ENCODE results near the gene TOP2A.

Gene TOP2A

DNA sequence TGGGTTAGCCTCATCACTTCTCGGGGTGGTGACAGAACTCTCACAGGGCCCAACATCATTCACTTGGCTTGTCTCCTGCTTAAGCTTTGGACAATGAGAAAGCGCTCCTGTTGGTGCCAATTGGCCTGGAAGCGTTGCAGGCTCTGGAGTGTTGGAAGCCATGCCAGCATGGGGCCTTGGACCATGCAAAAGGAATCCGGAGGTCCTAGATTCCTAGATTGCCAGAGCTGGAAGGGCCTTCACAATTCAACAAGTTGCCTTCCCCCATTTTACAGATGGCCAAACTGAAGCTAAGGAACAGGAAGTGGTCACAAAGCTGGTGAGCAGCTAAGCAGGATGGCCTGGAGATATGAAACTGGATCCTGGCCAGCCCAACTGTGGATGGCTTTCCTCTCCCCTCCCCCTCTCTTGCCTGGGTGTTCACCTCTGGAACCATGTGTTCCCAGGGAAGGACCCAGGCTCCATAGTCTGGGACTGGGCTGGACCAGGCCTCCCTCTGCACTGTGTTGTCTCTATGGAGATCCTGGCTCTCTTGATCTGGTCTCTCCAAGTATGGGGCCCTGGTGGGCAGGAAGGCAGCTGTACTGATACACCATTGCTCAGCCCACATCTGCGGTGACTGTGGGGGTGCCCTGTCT, 19.5 kb upstream of the TOP2A start:
- Histone ChIP-seq H3K4me3 (ENCODE audit: low read length in 2 of 2) (no peak overlapping the region), H2BK5ac (ENCODE audit: low read length) (no peak overlapping the region), H2AK5ac (ENCODE audit: low read depth, low read length) (no peak overlapping the region), H2BK12ac (ENCODE audit: low read length) (no peak overlapping the region), H3K18ac (ENCODE audit: low read length) (no peak overlapping the region), H3K27me3 (ENCODE audit: control insufficient read depth in 3 of 3, insufficient read depth in 3 of 3, low read depth in 1 of 3, low read length in 3 of 3) (peaks cover 0 to 34% (median 0%) of the 10 kb centered on the region in 3 experiments), H3K79me1 (ENCODE audit: low read depth, low read length) (no peaks in the 10 kb centered on the region), H4K91ac (ENCODE audit: low read depth, low read length, poor library complexity) (no peak overlapping the region), H4K8ac (ENCODE audit: low read depth, low read length) (no peak overlapping the region), H3K9ac (ENCODE audit: low read depth, low read length, poor library complexity) (no peak overlapping the region), H3K23ac (ENCODE audit: low read depth, low read length, poor library complexity) (no peak overlapping the region), H3K14ac (ENCODE audit: low read length) (no peak overlapping the region), H2AFZ (ENCODE audit: low read length) (no peak overlapping the region), H2BK120ac (ENCODE audit: low read depth, low read length) (no peak overlapping the region), H3K4me1 (ENCODE audit: control insufficient read depth in 2 of 2, insufficient read depth in 1 of 2, low read depth in 1 of 2, low read length in 2 of 2) (peaks cover 0 to 3% of the 10 kb centered on the region in 2 donors), H2BK15ac (ENCODE audit: low read length) (peak overlapping the region; percentile 45), H3K27ac (replicated peaks; ENCODE audit: low read length) (no peak overlapping the region), H3K9me3 (replicated peaks in 1 of 2; ENCODE audit: control insufficient read depth in 2 of 2, insufficient read depth in 1 of 2, low read depth in 1 of 2, low read length in 2 of 2) (no peaks in the 10 kb centered on the region), H3K36me3 (replicated peaks in 1 of 2; ENCODE audit: control insufficient read depth in 2 of 2, insufficient read depth in 2 of 2, low read length in 2 of 2) (no peaks in the 10 kb centered on the region), H3K4me2 (ENCODE audit: insufficient read depth, low read length, poor library complexity, severe bottlenecking) (no peak overlapping the region), H3K4ac (ENCODE audit: low read length) (no peak overlapping the region)
- WGBS, 2 donors (ENCODE audit: extremely low coverage in 2 of 2, insufficient read length in 2 of 2, insufficient replicate concordance in 1 of 2), result no CpG with 5 or more reads among the region's 5 CpGs
- DNase-seq (ENCODE audit: low spot score), result no peak

DNA sequence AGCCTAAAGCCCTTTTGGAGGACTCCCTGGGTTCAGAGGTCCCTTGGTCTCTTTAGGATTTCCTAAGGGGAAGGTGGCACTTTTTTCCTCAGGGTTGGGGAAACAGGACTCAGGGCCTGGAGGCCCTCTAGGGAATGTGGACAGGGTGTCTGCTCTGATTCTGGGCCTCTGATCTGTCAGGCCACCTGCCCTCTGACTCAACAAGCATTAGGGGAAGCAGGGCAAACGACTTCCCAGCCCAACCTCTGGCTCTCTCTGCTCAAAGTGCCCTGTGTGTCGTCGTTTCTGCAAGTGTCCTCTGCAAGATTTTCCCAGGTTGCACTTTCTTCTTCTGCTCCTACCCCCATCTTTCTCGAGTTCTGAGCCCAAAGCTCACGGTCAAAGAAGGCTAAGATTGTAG, 18.9 kb upstream of the TOP2A start:
- H3K27me3 ChIP-seq (ENCODE audit: control insufficient read depth in 3 of 3, insufficient read depth in 3 of 3, low read depth in 1 of 3, low read length in 3 of 3), result peaks cover 0 to 34% (median 0%) of the 10 kb centered on the region in 3 experiments
- no peak overlapping the region for H3K4me2 ChIP-seq (ENCODE audit: insufficient read depth, low read length, poor library complexity, severe bottlenecking)
- no peak overlapping the region for H2AFZ ChIP-seq (ENCODE audit: low read length)
- no peak overlapping the region for H3K23ac ChIP-seq (ENCODE audit: low read depth, low read length, poor library complexity)
- H4K8ac ChIP-seq (ENCODE audit: low read depth, low read length), result no peak overlapping the region
- H2BK120ac ChIP-seq (ENCODE audit: low read depth, low read length), result no peak overlapping the region
- no peak for DNase-seq (ENCODE audit: low spot score)
- H3K18ac ChIP-seq (ENCODE audit: low read length), result no peak overlapping the region
- H3K4me3 ChIP-seq (ENCODE audit: low read length in 2 of 2), result no peak overlapping the region
- peaks cover 0 to 3% of the 10 kb centered on the region in 2 donors for H3K4me1 ChIP-seq (ENCODE audit: control insufficient read depth in 2 of 2, insufficient read depth in 1 of 2, low read depth in 1 of 2, low read length in 2 of 2)
- no peak overlapping the region for H3K9ac ChIP-seq (ENCODE audit: low read depth, low read length, poor library complexity)
- H3K4ac ChIP-seq (ENCODE audit: low read length), result no peak overlapping the region
- H4K91ac ChIP-seq (ENCODE audit: low read depth, low read length, poor library complexity), result no peak overlapping the region
- no peak overlapping the region for H2BK12ac ChIP-seq (ENCODE audit: low read length)
- no peak overlapping the region for H3K27ac ChIP-seq (replicated peaks; ENCODE audit: low read length)
- H3K79me1 ChIP-seq (ENCODE audit: low read depth, low read length), result no peaks in the 10 kb centered on the region
- H3K36me3 ChIP-seq (replicated peaks in 1 of 2; ENCODE audit: control insufficient read depth in 2 of 2, insufficient read depth in 2 of 2, low read length in 2 of 2), result no peaks in the 10 kb centered on the region
- no peak overlapping the region for H2BK15ac ChIP-seq (ENCODE audit: low read length)
- no peak overlapping the region for H2BK5ac ChIP-seq (ENCODE audit: low read length)
- H3K9me3 ChIP-seq (replicated peaks in 1 of 2; ENCODE audit: control insufficient read depth in 2 of 2, insufficient read depth in 1 of 2, low read depth in 1 of 2, low read length in 2 of 2), result no peaks in the 10 kb centered on the region
- no peak overlapping the region for H3K14ac ChIP-seq (ENCODE audit: low read length)
- WGBS, 2 donors (ENCODE audit: extremely low coverage in 2 of 2, insufficient read length in 2 of 2, insufficient replicate concordance in 1 of 2), result no CpG with 5 or more reads among the region's 5 CpGs
- no peak overlapping the region for H2AK5ac ChIP-seq (ENCODE audit: low read depth, low read length)

DNA sequence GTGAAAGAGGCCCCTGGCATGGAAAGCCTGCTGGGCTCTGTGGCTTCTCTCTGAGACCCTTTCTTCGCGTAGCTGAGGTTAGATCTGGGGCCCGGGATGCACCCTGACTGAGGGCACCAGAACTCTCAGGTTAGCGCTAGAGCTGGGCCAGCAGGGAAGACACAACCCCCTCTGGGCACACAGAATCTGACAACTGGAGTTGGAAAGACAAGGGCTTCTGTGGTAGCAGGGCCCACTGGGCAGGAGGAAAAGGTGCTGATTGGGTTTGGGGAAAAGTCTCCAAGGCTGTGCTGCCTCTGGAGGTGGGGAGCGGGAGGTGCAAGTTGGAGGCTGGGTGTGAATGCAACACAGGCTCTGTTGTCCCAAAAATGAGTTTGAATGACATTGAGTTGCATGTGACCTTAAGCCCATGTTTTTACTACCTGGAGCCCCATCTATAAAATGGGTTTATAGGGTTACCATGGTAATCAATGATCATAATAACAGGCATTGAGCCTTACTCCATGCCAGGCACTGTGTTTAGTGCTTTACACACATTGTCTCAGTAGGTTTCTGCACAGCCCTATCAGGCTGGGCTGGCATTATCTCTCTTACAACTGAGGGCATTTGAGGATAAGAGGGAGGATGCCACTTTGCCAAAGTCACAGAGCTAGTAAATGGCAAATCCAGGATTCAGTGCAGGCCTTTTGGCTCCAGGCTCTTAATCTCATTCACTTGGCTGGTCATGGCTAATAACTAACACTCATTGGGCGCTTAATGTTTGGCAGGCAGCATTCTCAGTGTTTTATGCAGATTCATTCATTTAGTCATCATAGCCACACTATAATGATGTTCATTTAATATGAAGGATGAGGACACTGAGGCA, 16.1 kb upstream of the TOP2A start:
- Histone ChIP-seq H2BK15ac (ENCODE audit: low read length) (peak overlapping the region; percentile 90), H3K23ac (ENCODE audit: low read depth, low read length, poor library complexity) (no peak overlapping the region), H3K79me1 (ENCODE audit: low read depth, low read length) (no peaks in the 10 kb centered on the region), H2BK12ac (ENCODE audit: low read length) (no peak overlapping the region), H3K4me3 (ENCODE audit: low read length in 2 of 2) (no peak overlapping the region), H2AK5ac (ENCODE audit: low read depth, low read length) (no peak overlapping the region), H4K91ac (ENCODE audit: low read depth, low read length, poor library complexity) (no peak overlapping the region), H3K27ac (replicated peaks; ENCODE audit: low read length) (no peak overlapping the region), H3K27me3 (ENCODE audit: control insufficient read depth in 3 of 3, insufficient read depth in 3 of 3, low read depth in 1 of 3, low read length in 3 of 3) (peaks cover 0 to 33% (median 0%) of the 10 kb centered on the region in 3 experiments), H2BK120ac (ENCODE audit: low read depth, low read length) (no peak overlapping the region), H2AFZ (ENCODE audit: low read length) (peak overlapping the region; percentile 60), H3K36me3 (replicated peaks in 1 of 2; ENCODE audit: control insufficient read depth in 2 of 2, insufficient read depth in 2 of 2, low read length in 2 of 2) (no peaks in the 10 kb centered on the region), H3K9ac (ENCODE audit: low read depth, low read length, poor library complexity) (no peak overlapping the region), H2BK5ac (ENCODE audit: low read length) (no peak overlapping the region), H3K4ac (ENCODE audit: low read length) (no peak overlapping the region), H3K18ac (ENCODE audit: low read length) (peak overlapping the region; percentile 79), H3K4me1 (ENCODE audit: control insufficient read depth in 2 of 2, insufficient read depth in 1 of 2, low read depth in 1 of 2, low read length in 2 of 2) (peaks cover 0 to 3% of the 10 kb centered on the region in 2 donors), H3K4me2 (ENCODE audit: insufficient read depth, low read length, poor library complexity, severe bottlenecking) (no peak overlapping the region), H3K9me3 (replicated peaks in 1 of 2; ENCODE audit: control insufficient read depth in 2 of 2, insufficient read depth in 1 of 2, low read depth in 1 of 2, low read length in 2 of 2) (no peaks in the 10 kb centered on the region), H4K8ac (ENCODE audit: low read depth, low read length) (no peak overlapping the region), H3K14ac (ENCODE audit: low read length) (no peak overlapping the region)
- WGBS, 2 donors (ENCODE audit: extremely low coverage in 2 of 2, insufficient read length in 2 of 2, insufficient replicate concordance in 1 of 2), result no CpG with 5 or more reads among the region's 6 CpGs
- no peak for DNase-seq (ENCODE audit: low spot score)

DNA sequence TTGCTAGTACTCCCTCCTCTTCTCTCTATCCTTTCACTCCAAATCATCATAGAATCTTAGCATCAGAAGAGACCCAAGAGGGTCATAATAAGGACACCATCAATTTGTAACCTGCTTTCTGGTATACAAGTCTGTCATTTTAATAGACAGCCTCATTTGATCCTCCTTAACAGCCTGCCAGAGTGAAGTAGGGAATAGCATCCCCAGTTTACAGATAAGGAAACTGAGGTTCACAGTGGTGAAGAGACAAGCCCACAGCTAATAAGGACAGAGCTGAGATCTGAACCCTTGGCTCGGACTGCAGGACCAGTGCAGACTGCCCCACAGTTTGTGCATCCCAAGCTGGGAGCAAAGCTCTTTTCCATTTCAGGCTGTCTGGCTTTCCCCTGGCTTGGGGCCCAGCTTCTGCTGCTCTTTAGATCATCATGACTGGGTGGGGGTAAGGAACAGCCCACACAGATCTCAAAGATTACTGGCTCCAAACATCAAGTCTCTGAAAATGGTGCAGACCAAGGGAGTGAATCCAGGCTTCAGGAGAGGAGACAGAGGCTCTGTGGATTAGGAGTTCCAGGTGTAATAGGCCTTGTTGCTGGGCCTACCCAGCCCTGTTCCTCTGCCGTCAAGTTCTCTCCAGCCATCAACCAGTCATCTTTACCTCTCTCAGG, 15.3 kb upstream of the TOP2A start:
- Histone ChIP-seq H2BK5ac (ENCODE audit: low read length) (no peak overlapping the region), H2AFZ (ENCODE audit: low read length) (peak overlapping the region; percentile 60), H2AK5ac (ENCODE audit: low read depth, low read length) (peak overlapping the region; percentile 49), H4K8ac (ENCODE audit: low read depth, low read length) (no peak overlapping the region), H4K91ac (ENCODE audit: low read depth, low read length, poor library complexity) (no peak overlapping the region), H3K4me1 (ENCODE audit: control insufficient read depth in 2 of 2, insufficient read depth in 1 of 2, low read depth in 1 of 2, low read length in 2 of 2) (peaks cover 0 to 3% of the 10 kb centered on the region in 2 donors), H3K23ac (ENCODE audit: low read depth, low read length, poor library complexity) (no peak overlapping the region), H3K18ac (ENCODE audit: low read length) (peak overlapping the region; percentile 79), H3K27ac (replicated peaks; ENCODE audit: low read length) (no peak overlapping the region), H3K79me1 (ENCODE audit: low read depth, low read length) (no peaks in the 10 kb centered on the region), H2BK15ac (ENCODE audit: low read length) (peak overlapping the region; percentile 90), H3K4me3 (ENCODE audit: low read length in 2 of 2) (no peak overlapping the region), H3K9ac (ENCODE audit: low read depth, low read length, poor library complexity) (peak overlapping the region; percentile 54), H3K9me3 (replicated peaks in 1 of 2; ENCODE audit: control insufficient read depth in 2 of 2, insufficient read depth in 1 of 2, low read depth in 1 of 2, low read length in 2 of 2) (no peaks in the 10 kb centered on the region), H3K27me3 (ENCODE audit: control insufficient read depth in 3 of 3, insufficient read depth in 3 of 3, low read depth in 1 of 3, low read length in 3 of 3) (peaks cover 0 to 34% (median 0%) of the 10 kb centered on the region in 3 experiments), H2BK120ac (ENCODE audit: low read depth, low read length) (no peak overlapping the region), H3K4ac (ENCODE audit: low read length) (no peak overlapping the region), H3K4me2 (ENCODE audit: insufficient read depth, low read length, poor library complexity, severe bottlenecking) (no peak overlapping the region), H3K14ac (ENCODE audit: low read length) (no peak overlapping the region), H3K36me3 (replicated peaks in 1 of 2; ENCODE audit: control insufficient read depth in 2 of 2, insufficient read depth in 2 of 2, low read length in 2 of 2) (no peaks in the 10 kb centered on the region), H2BK12ac (ENCODE audit: low read length) (no peak overlapping the region)
- no peak for DNase-seq (ENCODE audit: low spot score)
- no CpG with 5 or more reads among the region's 2 CpGs for WGBS, 2 donors (ENCODE audit: extremely low coverage in 2 of 2, insufficient read length in 2 of 2, insufficient replicate concordance in 1 of 2)
